Fibroblast of lung (primary cell): ENCODE data around the gene SRRM3. TPM values are rescaled to one million over a fixed set of nuclear protein-coding genes. Genes with fewer than 3 reads are reported as not detected.

Source experiments
- DNase-seq, 2 donors: peaks; one replicate each; pipeline versions ENCODE4 v3.0.0 to v3.0.0-alpha.2; 2010; ENCODE audit warnings: low read depth in 2 of 2
- H2AFZ ChIP-seq: 2 replicates; pipeline ENCODE4 v1.5.1; 2012; ENCODE audit warnings: low read length, control low read depth, inconsistent platforms
- H3K27ac ChIP-seq: 2 replicates; pipeline ENCODE4 v1.5.1; 2011; ENCODE audit warnings: low read length, control low read depth; ENCODE audit not compliant: insufficient read depth
- H3K27me3 ChIP-seq: 2 replicates; pipeline ENCODE4 v1.5.1; 2011; ENCODE audit warnings: mild to moderate bottlenecking, low read length; ENCODE audit not compliant: control insufficient read depth, insufficient read depth
- H3K36me3 ChIP-seq: 2 replicates; pipeline ENCODE4 v1.5.1; 2011; ENCODE audit warnings: low read length; ENCODE audit not compliant: control insufficient read depth, insufficient read depth
- H3K4me1 ChIP-seq: 2 replicates; pipeline ENCODE4 v1.5.1; 2011; ENCODE audit warnings: low read length; ENCODE audit not compliant: control insufficient read depth, insufficient read depth; ENCODE audit errors: extremely low read depth
- H3K4me2 ChIP-seq: 2 replicates; pipeline ENCODE4 v1.5.1; 2011; ENCODE audit warnings: low read length, control low read depth; ENCODE audit not compliant: insufficient read depth; ENCODE audit errors: extremely low read depth
- H3K4me3 ChIP-seq, 4 experiments: fragments of 200-600 bp in 1 of 4; sonication (generic) in 1 of 4; replicated peaks in 1 of 4; 2 replicates each; pipeline ENCODE4 v1.5.1; 2011 to 2016; ENCODE audit warnings: low read length in 4 of 4, low read depth in 3 of 4, mild to moderate bottlenecking in 3 of 4, control low read depth in 2 of 4, inconsistent platforms in 1 of 4, mixed read lengths in 1 of 4; ENCODE audit not compliant: insufficient read depth in 1 of 4; ENCODE audit errors: control extremely low read depth in 1 of 4
- H3K79me2 ChIP-seq: 2 replicates; pipeline ENCODE4 v1.5.1; 2012; ENCODE audit warnings: mild to moderate bottlenecking, low read length, inconsistent platforms; ENCODE audit not compliant: control insufficient read depth, insufficient read depth
- H3K9ac ChIP-seq: 2 replicates; pipeline ENCODE4 v1.5.1; 2011; ENCODE audit warnings: mild to moderate bottlenecking, low read length, control low read depth; ENCODE audit not compliant: insufficient read depth
- H3K9me3 ChIP-seq: 2 replicates; pipeline ENCODE4 v1.5.1; 2012; ENCODE audit warnings: low read depth, low read length; ENCODE audit not compliant: control insufficient read depth, insufficient read depth
- H4K20me1 ChIP-seq: 2 replicates; pipeline ENCODE4 v1.5.1; 2011; ENCODE audit warnings: low read length; ENCODE audit not compliant: control insufficient read depth, insufficient read depth; ENCODE audit errors: extremely low read depth
- CTCF ChIP-seq, 2 donors: IDR thresholded peaks in 1 of 2; conservative IDR thresholded peaks in 1 of 2; 1 replicate in 1 of 2; 2 replicates in 1 of 2; pipeline ENCODE4 v1.5.1; 2011 to 2012; ENCODE audit warnings: low read length in 2 of 2, control low read depth in 1 of 2, inconsistent platforms in 1 of 2, low read depth in 1 of 2, mild to moderate bottlenecking in 1 of 2
- EZH2 ChIP-seq: IDR thresholded peaks from 2 replicates; pipeline ENCODE4 v1.5.1; 2012; ENCODE audit warnings: low read length, control low read depth, mild to moderate bottlenecking; ENCODE audit errors: missing control alignments
- polyA plus RNA-seq, 2 donors: library from polyadenylated mRNA; depleted of rRNA in 1 of 2; stranded (reverse) in 1 of 2; unstranded in 1 of 2; fragments of >200 nt; gene quantifications; 2 replicates each; pipeline ENCODE4 v1.2.1, GENCODE V29; 2011 to 2012; ENCODE audit warnings: missing spikeins in 1 of 2
- total RNA-seq: library from RNA; depleted of rRNA; stranded (reverse); fragments of >200 nt; gene quantifications from 2 replicates; pipeline ENCODE4 v1.2.1, GENCODE V29; 2014

SRRM3 gene
- total and polyA plus RNA-seq, 2 donors (not counting 1 experiment from before 2014, with no cell fraction given), result 0.40 to 1.7 TPM

GRCh38 chr7:76318488-76319353, 117.0 kb downstream of the SRRM3 start:
- Histone ChIP-seq H3K27me3 (no peaks in the 10 kb centered on the region), H3K27ac (peak overlapping the region; percentile 96), H3K79me2 (peaks cover 10% of the 10 kb centered on the region), H4K20me1 (no peaks in the 10 kb centered on the region), H3K4me1 (peaks cover 23% of the 10 kb centered on the region), H3K4me3 (peak overlapping the region; percentile 74 to 91 (median 78)), H3K36me3 (no peaks in the 10 kb centered on the region), H2AFZ (no peak overlapping the region), H3K9me3 (no peaks in the 10 kb centered on the region), H3K4me2 (peak overlapping the region; percentile 98), H3K9ac (peak overlapping the region; percentile 95)
- DNase-seq, result peak; percentile 85 to 90
- TF ChIP-seq EZH2 (no peak), CTCF (conservative IDR thresholded peaks at IDR 0.05 in 1 of 2, IDR thresholded peaks at IDR 0.05 in 1 of 2; ENCODE audit: low read depth in 1 of 2, low read length in 2 of 2) (peak; percentile 32 to 40)

GRCh38 chr7:76325092-76325491, 123.4 kb downstream of the SRRM3 start:
- Histone ChIP-seq H3K27me3 (no peaks in the 10 kb centered on the region), H3K9me3 (no peaks in the 10 kb centered on the region), H3K36me3 (peaks cover 20% of the 10 kb centered on the region), H3K4me3 (no peak overlapping the region), H3K27ac (no peak overlapping the region), H3K4me1 (peaks cover 8% of the 10 kb centered on the region), H3K9ac (no peak overlapping the region), H3K79me2 (peaks cover 59% of the 10 kb centered on the region), H2AFZ (no peak overlapping the region), H4K20me1 (no peaks in the 10 kb centered on the region), H3K4me2 (no peak overlapping the region)
- TF ChIP-seq EZH2, result no peak
- no peak for TF ChIP-seq CTCF (conservative IDR thresholded peaks at IDR 0.05 in 1 of 2, IDR thresholded peaks at IDR 0.05 in 1 of 2; ENCODE audit: low read depth in 1 of 2, low read length in 2 of 2)
- no peak for DNase-seq

GRCh38 chr7:76325811-76326210, 124.1 kb downstream of the SRRM3 start:
- Histone ChIP-seq H3K9me3 (no peaks in the 10 kb centered on the region), H3K79me2 (peaks cover 64% of the 10 kb centered on the region), H3K9ac (no peak overlapping the region), H4K20me1 (no peaks in the 10 kb centered on the region), H3K4me3 (no peak overlapping the region), H3K4me1 (peaks cover 7% of the 10 kb centered on the region), H3K36me3 (peaks cover 23% of the 10 kb centered on the region), H2AFZ (no peak overlapping the region), H3K4me2 (no peak overlapping the region), H3K27ac (no peak overlapping the region), H3K27me3 (no peaks in the 10 kb centered on the region)
- no peak for TF ChIP-seq EZH2
- TF ChIP-seq CTCF (conservative IDR thresholded peaks at IDR 0.05 in 1 of 2, IDR thresholded peaks at IDR 0.05 in 1 of 2; ENCODE audit: low read depth in 1 of 2, low read length in 2 of 2), result no peak
- no peak for DNase-seq
